WTC11 (cell line): ENCODE measurements around the gene HACD1. TPM values are rescaled to one million over a fixed set of nuclear protein-coding genes. Genes with fewer than 3 reads are reported as not detected.

ENCODE experiments used
- ATAC-seq: fragments of 200-7000 bp; cut with Tn5 transposase; 2 replicates; pipeline ENCODE4 v1.10.0; 2021; ENCODE audit warnings: mild to moderate bottlenecking, moderate library complexity
- CTCF ChIA-PET: fragments of 300-600 bp; sonication (Branson Sonifier 250); formaldehyde crosslinking; loops from one replicate; lab custom pipeline; 2021; ENCODE audit warnings: antibody characterized with exemption; lab: Charles Lee
- POLR2A ChIA-PET: fragments of 350-600 bp; sonication (Branson Sonifier 250); formaldehyde crosslinking; loops from one replicate; lab custom pipeline; 2021; ENCODE audit warnings: antibody characterized with exemption; lab: Charles Lee
- DNase-seq: peaks from one replicate; pipeline ENCODE4 v3.0.0; 2021; ENCODE audit warnings: low spot score
- H3K27ac Mint-ChIP-seq: 2 replicates; pipeline ENCODE4 v1.8.0; 2021; ENCODE audit warnings: mixed read lengths
- H3K27me3 Mint-ChIP-seq: 2 replicates; pipeline ENCODE4 v1.8.0; 2021; ENCODE audit warnings: low read depth, mild to moderate bottlenecking, moderate library complexity, mixed read lengths
- H3K36me3 Mint-ChIP-seq: 2 replicates; pipeline ENCODE4 v1.8.0; 2021; ENCODE audit warnings: mixed read lengths
- H3K4me1 Mint-ChIP-seq: 2 replicates; pipeline ENCODE4 v1.8.0; 2022; ENCODE audit warnings: mixed read lengths
- H3K4me3 Mint-ChIP-seq: 2 replicates; pipeline ENCODE4 v1.8.0; 2021; ENCODE audit warnings: mild to moderate bottlenecking, moderate library complexity, mixed read lengths
- H3K9me3 Mint-ChIP-seq: 2 replicates; pipeline ENCODE4 v1.8.0; 2021; ENCODE audit warnings: mixed read lengths
- CBFB ChIP-seq: sonication (generic); formaldehyde crosslinking; IDR thresholded peaks from 2 replicates; pipeline ENCODE4 v1.8.1; 2022; ENCODE audit warnings: mild to moderate bottlenecking, low read depth, missing genetic modification reagents
- ELF4 ChIP-seq: sonication (generic); formaldehyde crosslinking; IDR thresholded peaks from 2 replicates; pipeline ENCODE4 v1.8.1; 2022; ENCODE audit warnings: low read depth, mild to moderate bottlenecking, moderate library complexity, missing genetic modification reagents
- EMX1 ChIP-seq: fragments of 250-450 bp; sonication (Bioruptor Pico); IDR thresholded peaks from 2 replicates; pipeline ENCODE4 v1.8.0; 2021; ENCODE audit warnings: mild to moderate bottlenecking
- ESRRA ChIP-seq: sonication (generic); formaldehyde crosslinking; IDR thresholded peaks from 2 replicates; pipeline ENCODE4 v1.8.1; 2022; ENCODE audit warnings: mild to moderate bottlenecking, missing genetic modification reagents, borderline replicate concordance
- ETV6 ChIP-seq: sonication (generic); formaldehyde crosslinking; IDR thresholded peaks from 2 replicates; pipeline ENCODE4 v1.8.1; 2022; ENCODE audit warnings: mild to moderate bottlenecking, missing genetic modification reagents
- GRHL2 ChIP-seq: fragments of 250-450 bp; sonication (Bioruptor Pico); IDR thresholded peaks from 2 replicates; pipeline ENCODE4 v1.8.0; 2022; ENCODE audit warnings: mild to moderate bottlenecking, moderate library complexity; ENCODE audit not compliant: insufficient replicate concordance, severe bottlenecking
- GTF2I ChIP-seq: fragments of 250-450 bp; sonication (Bioruptor Pico); conservative IDR thresholded peaks from 2 replicates; pipeline ENCODE4 v1.4.0; 2021; ENCODE audit warnings: mild to moderate bottlenecking
- JAZF1 ChIP-seq: fragments of 250-450 bp; sonication (Bioruptor Pico); IDR thresholded peaks from 2 replicates; pipeline ENCODE4 v1.9.0; 2021; ENCODE audit warnings: moderate library complexity, mild to moderate bottlenecking, inconsistent platforms
- NR2C2 ChIP-seq: sonication (generic); formaldehyde crosslinking; IDR thresholded peaks from 2 replicates; pipeline ENCODE4 v1.8.0; 2022; ENCODE audit warnings: mild to moderate bottlenecking, missing genetic modification reagents
- OVOL2 ChIP-seq: fragments of 250-450 bp; sonication (Bioruptor Pico); IDR thresholded peaks from 2 replicates; pipeline ENCODE4 v1.9.0; 2021; ENCODE audit warnings: mild to moderate bottlenecking, borderline replicate concordance
- SP1 ChIP-seq: sonication (generic); formaldehyde crosslinking; conservative IDR thresholded peaks from 2 replicates; pipeline ENCODE4 v1.8.1; 2022; ENCODE audit warnings: missing genetic modification reagents
- ZNF263 ChIP-seq: sonication (generic); formaldehyde crosslinking; IDR thresholded peaks from 2 replicates; pipeline ENCODE4 v1.8.1; 2022; ENCODE audit warnings: low read depth, mild to moderate bottlenecking, moderate library complexity, missing genetic modification reagents
- total RNA-seq: library from RNA; stranded (reverse); gene quantifications from 3 replicates; pipeline ENCODE4 v1.2.3, GENCODE V29; 2021
- TF ChIP-seq, protein P1 (sequence below): sonication (generic); formaldehyde crosslinking; IDR thresholded peaks from 2 replicates; pipeline ENCODE4 v1.8.1; 2022; ENCODE audit warnings: mild to moderate bottlenecking, moderate library complexity, missing genetic modification reagents
- TF ChIP-seq, protein P2 (sequence below): sonication (generic); formaldehyde crosslinking; IDR thresholded peaks from 2 replicates; pipeline ENCODE4 v1.8.1; 2022; ENCODE audit warnings: low read depth, mild to moderate bottlenecking, moderate library complexity, missing genetic modification reagents, borderline replicate concordance
- TF ChIP-seq, protein P3 (sequence below): sonication (generic); formaldehyde crosslinking; IDR thresholded peaks from 2 replicates; pipeline ENCODE4 v1.8.0; 2022; ENCODE audit warnings: mild to moderate bottlenecking, missing genetic modification reagents
- TF ChIP-seq, protein P4 (sequence below): fragments of 250-450 bp; sonication (Bioruptor Pico); IDR thresholded peaks from 2 replicates; pipeline ENCODE4 v2.1.2; 2022; ENCODE audit warnings: mild to moderate bottlenecking, moderate library complexity
- TF ChIP-seq, protein P5 (sequence below): sonication (generic); formaldehyde crosslinking; conservative IDR thresholded peaks from 2 replicates; pipeline ENCODE4 v1.8.1; 2022; ENCODE audit warnings: mild to moderate bottlenecking, missing genetic modification reagents
- TF ChIP-seq, protein P6 (sequence below): sonication (generic); formaldehyde crosslinking; IDR thresholded peaks from 2 replicates; pipeline ENCODE4 v1.8.1; 2023; ENCODE audit warnings: mild to moderate bottlenecking, missing genetic modification reagents, moderate library complexity
- TF ChIP-seq, protein P7 (sequence below): sonication (generic); formaldehyde crosslinking; IDR thresholded peaks from 2 replicates; pipeline ENCODE4 v1.8.1; 2023; ENCODE audit warnings: mild to moderate bottlenecking, missing genetic modification reagents, moderate library complexity
- TF ChIP-seq, protein P8 (sequence below): sonication (generic); formaldehyde crosslinking; IDR thresholded peaks from 2 replicates; pipeline ENCODE4 v1.8.0; 2022; ENCODE audit warnings: mild to moderate bottlenecking, missing genetic modification reagents

HACD1 gene
- total RNA-seq, 1 experiment from 2014 or later = 18.6 TPM

DNA sequence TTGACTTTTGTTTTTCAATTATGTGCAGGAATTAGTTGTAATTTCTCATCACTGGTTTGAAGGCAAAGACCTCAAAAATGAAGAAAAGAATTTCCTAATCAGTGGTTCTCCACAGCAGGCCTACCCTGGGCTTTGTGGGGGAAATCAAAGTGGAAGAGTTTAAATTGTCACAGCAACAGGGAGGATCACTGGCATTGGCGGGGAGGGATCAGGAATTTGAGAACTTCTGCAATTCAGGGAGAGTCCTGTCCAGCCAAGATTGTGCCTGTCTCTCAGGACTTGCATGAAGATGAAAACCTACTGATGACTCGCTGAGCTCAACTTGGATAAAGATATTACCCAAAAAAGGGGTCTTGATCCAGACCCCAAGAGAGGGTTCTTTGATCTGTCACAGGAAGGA, 70.1 kb downstream of the HACD1 start:
- H3K27ac Mint-ChIP-seq = no peak overlapping the region
- POLR2A ChIA-PET = no interaction called here
- no peak for DNase-seq
- CTCF ChIA-PET = no interaction called here
- TF ChIP-seq NR2C2 (no peak), OVOL2 (CRISPR knock-in tag) (no peak)
- TF ChIP-seq, protein P1, sequence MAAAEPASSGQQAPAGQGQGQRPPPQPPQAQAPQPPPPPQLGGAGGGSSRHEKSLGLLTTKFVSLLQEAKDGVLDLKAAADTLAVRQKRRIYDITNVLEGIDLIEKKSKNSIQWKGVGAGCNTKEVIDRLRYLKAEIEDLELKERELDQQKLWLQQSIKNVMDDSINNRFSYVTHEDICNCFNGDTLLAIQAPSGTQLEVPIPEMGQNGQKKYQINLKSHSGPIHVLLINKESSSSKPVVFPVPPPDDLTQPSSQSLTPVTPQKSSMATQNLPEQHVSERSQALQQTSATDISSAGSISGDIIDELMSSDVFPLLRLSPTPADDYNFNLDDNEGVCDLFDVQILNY (CRISPR knock-in tag) = no peak
- TF ChIP-seq, all 79 proteins: peak for 0
- H3K27me3 Mint-ChIP-seq = no peaks in the 10 kb centered on the region
- peaks cover 4% of the 10 kb centered on the region; the same call in 1 of the 2 replicates for H3K4me1 Mint-ChIP-seq
- H3K36me3 Mint-ChIP-seq = peaks cover 4% of the 10 kb centered on the region
- no peak for ATAC-seq
- H3K4me3 Mint-ChIP-seq = no peak overlapping the region
- H3K9me3 Mint-ChIP-seq = peaks cover 6% of the 10 kb centered on the region

DNA sequence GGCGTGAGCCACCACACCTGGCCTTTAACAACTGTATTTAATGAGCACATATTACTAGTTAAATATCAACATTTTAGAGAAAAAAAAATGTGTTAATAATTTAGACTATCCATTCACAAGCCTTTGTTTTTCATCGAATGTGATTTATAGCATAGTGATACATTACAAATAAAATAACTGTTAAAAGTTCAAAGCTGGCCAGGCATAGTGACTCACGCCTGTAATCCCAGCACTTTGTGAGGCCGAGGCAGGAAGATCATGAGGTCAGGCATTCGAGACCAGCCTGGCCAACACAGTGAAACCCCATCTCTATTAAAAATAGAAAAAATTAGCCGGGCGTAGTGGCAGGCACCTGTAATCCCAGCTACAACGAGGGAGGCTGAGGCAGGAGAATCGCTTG, 72.7 kb downstream of the HACD1 start:
- no peak for TF ChIP-seq ETV6 (CRISPR knock-in tag)
- TF ChIP-seq, protein P2, sequence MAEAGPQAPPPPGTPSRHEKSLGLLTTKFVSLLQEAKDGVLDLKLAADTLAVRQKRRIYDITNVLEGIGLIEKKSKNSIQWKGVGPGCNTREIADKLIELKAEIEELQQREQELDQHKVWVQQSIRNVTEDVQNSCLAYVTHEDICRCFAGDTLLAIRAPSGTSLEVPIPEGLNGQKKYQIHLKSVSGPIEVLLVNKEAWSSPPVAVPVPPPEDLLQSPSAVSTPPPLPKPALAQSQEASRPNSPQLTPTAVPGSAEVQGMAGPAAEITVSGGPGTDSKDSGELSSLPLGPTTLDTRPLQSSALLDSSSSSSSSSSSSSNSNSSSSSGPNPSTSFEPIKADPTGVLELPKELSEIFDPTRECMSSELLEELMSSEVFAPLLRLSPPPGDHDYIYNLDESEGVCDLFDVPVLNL (CRISPR knock-in tag) = no peak
- TF ChIP-seq ZNF263 = no peak
- TF ChIP-seq ELF4 (CRISPR knock-in tag) = no peak
- TF ChIP-seq CBFB = no peak
- TF ChIP-seq GTF2I (CRISPR knock-in tag) = no peak
- TF ChIP-seq, protein P3, sequence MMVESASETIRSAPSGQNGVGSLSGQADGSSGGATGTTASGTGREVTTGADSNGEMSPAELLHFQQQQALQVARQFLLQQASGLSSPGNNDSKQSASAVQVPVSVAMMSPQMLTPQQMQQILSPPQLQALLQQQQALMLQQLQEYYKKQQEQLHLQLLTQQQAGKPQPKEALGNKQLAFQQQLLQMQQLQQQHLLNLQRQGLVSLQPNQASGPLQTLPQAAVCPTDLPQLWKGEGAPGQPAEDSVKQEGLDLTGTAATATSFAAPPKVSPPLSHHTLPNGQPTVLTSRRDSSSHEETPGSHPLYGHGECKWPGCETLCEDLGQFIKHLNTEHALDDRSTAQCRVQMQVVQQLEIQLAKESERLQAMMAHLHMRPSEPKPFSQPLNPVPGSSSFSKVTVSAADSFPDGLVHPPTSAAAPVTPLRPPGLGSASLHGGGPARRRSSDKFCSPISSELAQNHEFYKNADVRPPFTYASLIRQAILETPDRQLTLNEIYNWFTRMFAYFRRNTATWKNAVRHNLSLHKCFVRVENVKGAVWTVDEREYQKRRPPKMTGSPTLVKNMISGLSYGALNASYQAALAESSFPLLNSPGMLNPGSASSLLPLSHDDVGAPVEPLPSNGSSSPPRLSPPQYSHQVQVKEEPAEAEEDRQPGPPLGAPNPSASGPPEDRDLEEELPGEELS (CRISPR knock-in tag) = no peak
- no peak for TF ChIP-seq GRHL2 (CRISPR knock-in tag)
- TF ChIP-seq, protein P4, sequence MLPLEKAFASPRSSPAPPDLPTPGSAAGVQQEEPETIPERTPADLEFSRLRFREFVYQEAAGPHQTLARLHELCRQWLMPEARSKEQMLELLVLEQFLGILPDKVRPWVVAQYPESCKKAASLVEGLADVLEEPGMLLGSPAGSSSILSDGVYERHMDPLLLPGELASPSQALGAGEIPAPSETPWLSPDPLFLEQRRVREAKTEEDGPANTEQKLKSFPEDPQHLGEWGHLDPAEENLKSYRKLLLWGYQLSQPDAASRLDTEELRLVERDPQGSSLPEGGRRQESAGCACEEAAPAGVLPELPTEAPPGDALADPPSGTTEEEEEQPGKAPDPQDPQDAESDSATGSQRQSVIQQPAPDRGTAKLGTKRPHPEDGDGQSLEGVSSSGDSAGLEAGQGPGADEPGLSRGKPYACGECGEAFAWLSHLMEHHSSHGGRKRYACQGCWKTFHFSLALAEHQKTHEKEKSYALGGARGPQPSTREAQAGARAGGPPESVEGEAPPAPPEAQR = no peak
- no peak for TF ChIP-seq EMX1 (CRISPR knock-in tag)
- TF ChIP-seq ESRRA (CRISPR knock-in tag) = no peak
- TF ChIP-seq, protein P5, sequence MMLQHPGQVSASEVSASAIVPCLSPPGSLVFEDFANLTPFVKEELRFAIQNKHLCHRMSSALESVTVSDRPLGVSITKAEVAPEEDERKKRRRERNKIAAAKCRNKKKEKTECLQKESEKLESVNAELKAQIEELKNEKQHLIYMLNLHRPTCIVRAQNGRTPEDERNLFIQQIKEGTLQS (CRISPR knock-in tag) = no peak
- TF ChIP-seq, protein P6, sequence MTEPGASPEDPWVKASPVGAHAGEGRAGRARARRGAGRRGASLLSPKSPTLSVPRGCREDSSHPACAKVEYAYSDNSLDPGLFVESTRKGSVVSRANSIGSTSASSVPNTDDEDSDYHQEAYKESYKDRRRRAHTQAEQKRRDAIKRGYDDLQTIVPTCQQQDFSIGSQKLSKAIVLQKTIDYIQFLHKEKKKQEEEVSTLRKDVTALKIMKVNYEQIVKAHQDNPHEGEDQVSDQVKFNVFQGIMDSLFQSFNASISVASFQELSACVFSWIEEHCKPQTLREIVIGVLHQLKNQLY (CRISPR knock-in tag) = no peak
- no peak for TF ChIP-seq SP1 (CRISPR knock-in tag)
- TF ChIP-seq, protein P7, sequence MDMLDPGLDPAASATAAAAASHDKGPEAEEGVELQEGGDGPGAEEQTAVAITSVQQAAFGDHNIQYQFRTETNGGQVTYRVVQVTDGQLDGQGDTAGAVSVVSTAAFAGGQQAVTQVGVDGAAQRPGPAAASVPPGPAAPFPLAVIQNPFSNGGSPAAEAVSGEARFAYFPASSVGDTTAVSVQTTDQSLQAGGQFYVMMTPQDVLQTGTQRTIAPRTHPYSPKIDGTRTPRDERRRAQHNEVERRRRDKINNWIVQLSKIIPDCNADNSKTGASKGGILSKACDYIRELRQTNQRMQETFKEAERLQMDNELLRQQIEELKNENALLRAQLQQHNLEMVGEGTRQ (CRISPR knock-in tag) = no peak
- TF ChIP-seq, protein P8, sequence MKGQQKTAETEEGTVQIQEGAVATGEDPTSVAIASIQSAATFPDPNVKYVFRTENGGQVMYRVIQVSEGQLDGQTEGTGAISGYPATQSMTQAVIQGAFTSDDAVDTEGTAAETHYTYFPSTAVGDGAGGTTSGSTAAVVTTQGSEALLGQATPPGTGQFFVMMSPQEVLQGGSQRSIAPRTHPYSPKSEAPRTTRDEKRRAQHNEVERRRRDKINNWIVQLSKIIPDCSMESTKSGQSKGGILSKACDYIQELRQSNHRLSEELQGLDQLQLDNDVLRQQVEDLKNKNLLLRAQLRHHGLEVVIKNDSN (CRISPR knock-in tag) = no peak
- TF ChIP-seq JAZF1 (CRISPR knock-in tag) = no peak
- Mint-ChIP-seq H3K4me1 (peaks cover 4% of the 10 kb centered on the region; the same call in 1 of the 2 replicates), H3K27me3 (no peaks in the 10 kb centered on the region), H3K27ac (no peak overlapping the region), H3K4me3 (no peak overlapping the region), H3K9me3 (peaks cover 12% of the 10 kb centered on the region), H3K36me3 (peaks cover 6% of the 10 kb centered on the region)
- DNase-seq = no peak
- ATAC-seq = no peak
- CTCF ChIA-PET = no interaction called here
- POLR2A ChIA-PET = interaction anchor here (0.6 kb wide), 1 partner anchor 364 kb away, joined by 4 read pairs; no protein-coding TSS in a partner anchor
